OCI-LY7 (cell line): ENCODE results near the gene BMP8B. TPM values are rescaled to one million over a fixed set of nuclear protein-coding genes. Genes with fewer than 3 reads are reported as not detected.

Experiments used
- BruUV-seq: library from RNA; stranded (reverse); fragments of 400-500 nt; replicated peaks from 2 replicates; lab custom pipeline; 2021; lab: Mats Ljungman, UMichigan
- CTCF ChIA-PET: fragments of 300-600 bp; sonication (Branson Sonifier 250); formaldehyde crosslinking; loops from one replicate; lab custom pipeline; 2022; ENCODE audit warnings: antibody characterized with exemption; ENCODE audit not compliant: unreplicated experiment; lab: Charles Lee
- POLR2A ChIA-PET: fragments of 300-600 bp; sonication (Branson Sonifier 250); formaldehyde crosslinking; loops from one replicate; lab custom pipeline; 2022; ENCODE audit warnings: antibody characterized with exemption; lab: Charles Lee
- DNase-seq: peaks from one replicate; pipeline ENCODE4 v3.0.0-alpha.2; 2015; ENCODE audit warnings: low spot score
- H2AFZ ChIP-seq: fragments of 200-600 bp; sonication (generic), shearing (Covaris generic); 2 replicates; pipeline ENCODE4 v1.6.1; 2014; ENCODE audit warnings: mild to moderate bottlenecking, antibody characterized with exemption, low read length, moderate library complexity
- H3K27ac ChIP-seq: fragments of 200-600 bp; sonication (generic); 2 replicates; pipeline ENCODE4 v1.5.1; 2014; ENCODE audit warnings: mixed run types, low read depth, mild to moderate bottlenecking, moderate library complexity, low read length, inconsistent platforms; ENCODE audit not compliant: poor library complexity, severe bottlenecking
- H3K36me3 ChIP-seq: fragments of 200-600 bp; sonication (generic); 2 replicates; pipeline ENCODE4 v1.6.1; 2014; ENCODE audit warnings: mild to moderate bottlenecking, antibody characterized with exemption, low read length, moderate library complexity, mixed read lengths; ENCODE audit not compliant: insufficient read depth
- H3K4me1 ChIP-seq: fragments of 200-600 bp; sonication (generic); 2 replicates; pipeline ENCODE4 v1.5.1; 2014; ENCODE audit warnings: mild to moderate bottlenecking, low read length; ENCODE audit not compliant: insufficient read depth, poor library complexity, severe bottlenecking
- H3K4me2 ChIP-seq: fragments of 200-600 bp; sonication (generic); 2 replicates; pipeline ENCODE4 v1.6.1; 2014; ENCODE audit warnings: mild to moderate bottlenecking, low read length
- H3K4me3 ChIP-seq: fragments of 200-600 bp; sonication (generic); 2 replicates; pipeline ENCODE4 v1.5.1; 2014; ENCODE audit warnings: mild to moderate bottlenecking, low read depth, low read length; ENCODE audit not compliant: poor library complexity, severe bottlenecking
- H3K79me2 ChIP-seq: fragments of 200-600 bp; sonication (generic); 2 replicates; pipeline ENCODE4 v1.6.1; 2016; ENCODE audit warnings: low read depth, mild to moderate bottlenecking, low read length, moderate library complexity, mixed read lengths; ENCODE audit not compliant: insufficient read depth
- H3K9me2 ChIP-seq: fragments of 200-600 bp; sonication (generic); 2 replicates; pipeline ENCODE4 v1.6.1; 2016; ENCODE audit warnings: mild to moderate bottlenecking, low read length, mixed read lengths; ENCODE audit not compliant: insufficient read depth
- H3K9me3 ChIP-seq: fragments of 200-600 bp; sonication (generic); 2 replicates; pipeline ENCODE4 v1.6.1; 2014; ENCODE audit warnings: mild to moderate bottlenecking, mixed run types, low read length, mixed read lengths
- H4K20me1 ChIP-seq: fragments of 200-600 bp; sonication (generic); 2 replicates; pipeline ENCODE4 v1.6.1; 2014; ENCODE audit warnings: mild to moderate bottlenecking, antibody characterized with exemption, low read length, moderate library complexity, mixed read lengths; ENCODE audit not compliant: insufficient read depth
- CTCF ChIP-seq: fragments of 200-600 bp; sonication (generic); conservative IDR thresholded peaks from 2 replicates; pipeline ENCODE4 v1.5.1; 2014; ENCODE audit warnings: mild to moderate bottlenecking, antibody characterized with exemption, low read length, moderate library complexity, mixed read lengths
- EZH2phosphoT487 ChIP-seq: fragments of 200-600 bp; sonication (generic); IDR thresholded peaks from 2 replicates; pipeline ENCODE4 v1.6.1; 2018; ENCODE audit warnings: low read depth, borderline replicate concordance, mild to moderate bottlenecking, mixed run types, antibody characterized with exemption, low read length, moderate library complexity, mixed read lengths
- intact Hi-C: fragments of 100-400 bp; cut with micrococcal nuclease; formaldehyde crosslinking; loops from one replicate; pipeline ENCODE4 v1.10.0; 2022; ENCODE audit not compliant: unreplicated experiment
- total RNA-seq, 2 experiments: library from RNA; depleted of rRNA in 1 of 2; stranded (reverse); fragments of >200 nt in 1 of 2; shearing (Covaris generic) in 1 of 2; gene quantifications; 2 replicates each; pipeline ENCODE4 v1.2.3, GENCODE V29; 2014 to 2022

The BMP8B gene
- total RNA-seq, 2 experiments from 2014 or later: 0.34 TPM; not detected in 1

GRCh38 chr1:39727932-39728317 lies 60.7 kb downstream of the BMP8B start:
- no peak for TF ChIP-seq CTCF
- TF ChIP-seq EZH2phosphoT487: no peak
- Histone ChIP-seq H3K4me2 (peak overlapping the region; percentile 6; the same call in 1 of the 2 replicates), H3K27ac (no peak overlapping the region), H2AFZ (no peak overlapping the region), H4K20me1 (no peaks in the 10 kb centered on the region), H3K4me1 (no peaks in the 10 kb centered on the region), H3K4me3 (no peak overlapping the region), H3K79me2 (no peaks in the 10 kb centered on the region), H3K9me3 (no peaks in the 10 kb centered on the region), H3K36me3 (no peaks in the 10 kb centered on the region), H3K9me2 (no peaks in the 10 kb centered on the region)
- DNase-seq: no peak
- BruUV-seq: no TSS peak
- POLR2A ChIA-PET: no interaction called here
- intact Hi-C loops: no loop called here
- CTCF ChIA-PET: no interaction called here

- H3K4me3 ChIP-seq: no peak overlapping the region
- TF ChIP-seq EZH2phosphoT487 (peak; percentile 75; the same call in 1 of the 2 replicates), CTCF (no peak)
- no peak for DNase-seq
- H4K20me1 ChIP-seq: no peaks in the 10 kb centered on the region
- no peak overlapping the region for H3K4me2 ChIP-seq
- no peak overlapping the region for H3K27ac ChIP-seq
- H2AFZ ChIP-seq: no peak overlapping the region
- no peaks in the 10 kb centered on the region for H3K4me1 ChIP-seq
- no peaks in the 10 kb centered on the region for H3K9me2 ChIP-seq
- CTCF ChIA-PET: no interaction called here
- H3K79me2 ChIP-seq: no peaks in the 10 kb centered on the region
- POLR2A ChIA-PET: interaction anchor here (0.9 kb wide), 1 partner anchor 9 kb away, joined by 3 read pairs; no protein-coding TSS in a partner anchor
- H3K36me3 ChIP-seq: no peaks in the 10 kb centered on the region
- H3K9me3 ChIP-seq: no peaks in the 10 kb centered on the region
- BruUV-seq: no TSS peak
- intact Hi-C loops: no loop called here
These were observed 61.3 kb downstream of the BMP8B start for GRCh38 chr1:39727221-39727931.

- Histone ChIP-seq H3K4me2 (no peak overlapping the region), H3K79me2 (no peaks in the 10 kb centered on the region), H2AFZ (no peak overlapping the region), H3K27ac (no peak overlapping the region), H3K4me3 (no peak overlapping the region), H3K9me2 (no peaks in the 10 kb centered on the region), H4K20me1 (no peaks in the 10 kb centered on the region), H3K9me3 (no peaks in the 10 kb centered on the region), H3K36me3 (no peaks in the 10 kb centered on the region), H3K4me1 (no peaks in the 10 kb centered on the region)
- BruUV-seq: no TSS peak
- ChIA-PET POLR2A (interaction anchor here (0.9 kb wide), 1 partner anchor 10 kb away, joined by 3 read pairs; no protein-coding TSS in a partner anchor), CTCF (no interaction called here)
- TF ChIP-seq CTCF (no peak), EZH2phosphoT487 (no peak)
- intact Hi-C loops: no loop called here
- no peak for DNase-seq
These were observed 62.1 kb downstream of the BMP8B start for GRCh38 chr1:39726600-39726999.
